ENCODE results near the gene MYO9B. TPM values are rescaled to one million over a fixed set of nuclear protein-coding genes. Genes with fewer than 3 reads are reported as not detected.

Gene MYO9B
- total and polyA plus RNA-seq, 9 of the 15 experiments (the other 6 are each of a cell fraction or from before 2014, with no cell fraction given) = 2.4 to 77.6 (median 23.0) TPM

GRCh38 chr19:17101686-17102628, 26.4 kb downstream of the MYO9B start (continued):
- TF ChIP-seq ARID1B (IDR thresholded peaks at IDR 0.05) = no peak

GRCh38 chr19:17103177-17103576, 27.6 kb downstream of the MYO9B start:
- Histone ChIP-seq H3K79me2 (ENCODE audit: control insufficient read depth, insufficient read depth, low read length) (peaks cover 34% of the 10 kb centered on the region), H3K4me1 (replicated peaks in 1 of 2; ENCODE audit: control insufficient read depth in 2 of 2, insufficient read depth in 2 of 2, low read length in 2 of 2) (peaks cover 2 to 15% of the 10 kb centered on the region in 2 experiments; a peak in 2 of 5 replicates), H4K20me1 (replicated peaks; ENCODE audit: control insufficient read depth, insufficient read depth, low read length) (peaks cover 21% of the 10 kb centered on the region), H3K27me3 (ENCODE audit: control insufficient read depth in 2 of 2, insufficient read depth in 2 of 2, low read length in 2 of 2) (no peaks in the 10 kb centered on the region), H3K9me1 (ENCODE audit: control insufficient read depth, insufficient read depth, low read length) (no peaks in the 10 kb centered on the region), H3K36me3 (ENCODE audit: control insufficient read depth, insufficient read depth, low read length) (peaks cover 62% of the 10 kb centered on the region; the same call in 2 of the 3 replicates), H3K27ac (ENCODE audit: extremely low read depth, low read depth, low read length) (no peak overlapping the region), H3K4me2 (ENCODE audit: insufficient read depth, low read length) (no peak overlapping the region), H3K4me3 (no peak overlapping the region), H3K9me3 (replicated peaks; ENCODE audit: control insufficient read depth, insufficient read depth, low read depth, low read length) (0 out of 2 replicates have a peak, but pooled peaks cover 2% of the 10 kb centered on the region), H2AFZ (ENCODE audit: low read depth, low read length) (no peak overlapping the region), H3K9ac (ENCODE audit: insufficient read depth in 1 of 2, low read depth in 2 of 2, low read length in 2 of 2) (no peak overlapping the region)
- DNase-seq (ENCODE audit: extremely low read depth in 1 of 4, low spot score in 3 of 4) (peak; percentile 49 to 64 (median 53)), ATAC-seq (peak; percentile 82), FAIRE-seq (peak; percentile 94)
- intact Hi-C loops (cut with micrococcal nuclease) (no loop called here), in situ Hi-C loops (cut with MboI) (no loop called here)
- ChIA-PET POLR2A (interaction anchor here (1.0 kb wide), 1 partner anchor 28 kb away, joined by 3 read pairs; the partner anchor contains the start of gene HAUS8), CTCF (ENCODE audit: low intra/inter-chr PET ratio) (no interaction called here)
- WGBS (ENCODE audit: insufficient coverage, low coverage, missing lambda C conversion rate) = 76% methylated on average over 3 of the region's 3 CpGs
- peak; percentile 52 to 82 (median 56) for TF ChIP-seq CTCF (IDR thresholded peaks at IDR 0.05 in 2 of 3, conservative IDR thresholded peaks at IDR 0.05 in 1 of 3; ENCODE audit: insufficient read depth in 2 of 3, low read depth in 1 of 3, low read length in 3 of 3)
- TF ChIP-seq PATZ1 (CRISPR knock-in tag; IDR thresholded peaks at IDR 0.05; ENCODE audit: borderline replicate concordance) = no peak
- peak in 1 of 2 experiments; percentile 28; a peak in 1 of 4 replicates for TF ChIP-seq RAD21 (CRISPR knock-in tag; conservative IDR thresholded peaks at IDR 0.05 in 1 of 2, IDR thresholded peaks at IDR 0.05 in 1 of 2)
- BruUV-seq (replicated peaks) = TSS peak; percentile 28
